GM18498 (cell line): Measurements from ENCODE around the gene NFKBIL1.
"Not testable (repeated sequence)": the region's sequence is repeated elsewhere in the genome, so short reads cannot be mapped to it uniquely, and the experiment has no call there.

Source experiments
- ATAC-seq: cut with Tn5 transposase; IDR thresholded peaks from one replicate; pipeline ENCODE4 v1.9.1; 2021; ENCODE audit warnings: mild to moderate bottlenecking, moderate library complexity; ENCODE audit not compliant: unreplicated experiment

Gene NFKBIL1

DNA sequence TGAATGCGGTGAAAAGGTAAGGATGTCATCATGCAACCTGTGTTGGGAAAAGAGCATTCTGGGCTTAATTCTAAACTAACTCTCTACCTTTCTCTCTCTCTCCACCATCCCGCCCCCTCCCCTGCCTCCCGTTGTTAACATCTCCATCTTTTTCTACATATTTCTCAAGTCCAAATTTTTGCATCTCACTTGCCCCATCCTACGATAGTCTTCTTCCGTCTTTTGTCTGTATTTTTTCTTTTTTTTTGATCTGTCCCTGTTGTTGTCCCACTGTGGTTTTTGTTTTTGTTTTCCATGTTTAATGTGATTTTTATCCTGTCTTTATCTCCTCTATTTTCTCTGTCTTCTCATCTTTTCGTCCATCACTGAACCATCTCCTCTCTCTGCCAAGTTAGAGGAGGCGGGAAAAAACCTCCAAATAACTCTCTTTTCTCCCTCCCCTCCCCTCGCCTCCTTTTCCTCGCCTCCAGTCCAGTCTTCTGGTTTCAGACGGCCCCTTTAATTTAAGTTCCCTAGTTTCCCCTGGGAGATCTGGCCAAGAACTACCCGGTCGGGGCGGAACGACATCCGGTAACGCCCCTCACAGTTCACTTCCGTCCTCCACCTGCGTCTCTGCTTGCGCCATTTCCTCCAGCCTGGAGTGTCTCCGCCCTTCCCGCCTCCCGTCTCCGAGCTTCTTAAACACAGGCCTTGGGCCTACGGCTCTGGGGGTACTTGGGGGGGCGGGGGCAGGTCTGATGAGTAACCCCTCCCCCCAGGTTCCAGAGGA, at the start of gene NFKBIL1:
Gene NFKBIL1 (plus strand): TSS at position 651 of the 769 bp plus-strand sequence. CDS start 87 bp downstream, at position 738.
- peak; percentile 70 for ATAC-seq

- no peak for ATAC-seq
These were observed 48.7 kb upstream of the NFKBIL1 start for GRCh38 chr6:31498748-31499147.

DNA sequence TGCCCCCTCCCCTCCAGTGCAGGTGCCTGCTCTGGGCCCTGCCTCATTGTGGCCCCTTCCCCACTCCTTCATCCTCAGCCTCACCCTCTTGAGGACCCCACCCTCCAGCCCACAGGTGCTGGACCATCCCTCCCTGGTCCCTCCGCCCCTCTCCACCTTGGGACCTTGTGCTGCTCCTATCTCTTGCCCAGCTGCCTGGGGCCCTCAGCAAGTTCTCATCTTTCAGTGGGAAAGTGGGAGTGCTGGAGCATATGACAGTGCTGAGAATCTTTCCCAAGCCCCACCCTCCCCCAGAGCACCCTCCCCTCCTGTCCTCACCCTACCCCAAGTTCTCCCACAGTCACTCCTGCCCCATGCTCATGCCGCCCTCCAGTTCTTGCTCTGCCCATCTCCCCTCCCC, 47.8 kb upstream of the NFKBIL1 start:
- ATAC-seq, result not testable (repeated sequence)

- no peak for ATAC-seq
These were observed 44.8 kb upstream of the NFKBIL1 start for GRCh38 chr6:31502586-31502985.

GRCh38 chr6:31509036-31509435, 38.4 kb upstream of the NFKBIL1 start:
- not testable (repeated sequence) for ATAC-seq

GRCh38 chr6:31510007-31510406, 37.4 kb upstream of the NFKBIL1 start:
- no peak for ATAC-seq

GRCh38 chr6:31513456-31514165, 33.8 kb upstream of the NFKBIL1 start:
- no peak for ATAC-seq

DNA sequence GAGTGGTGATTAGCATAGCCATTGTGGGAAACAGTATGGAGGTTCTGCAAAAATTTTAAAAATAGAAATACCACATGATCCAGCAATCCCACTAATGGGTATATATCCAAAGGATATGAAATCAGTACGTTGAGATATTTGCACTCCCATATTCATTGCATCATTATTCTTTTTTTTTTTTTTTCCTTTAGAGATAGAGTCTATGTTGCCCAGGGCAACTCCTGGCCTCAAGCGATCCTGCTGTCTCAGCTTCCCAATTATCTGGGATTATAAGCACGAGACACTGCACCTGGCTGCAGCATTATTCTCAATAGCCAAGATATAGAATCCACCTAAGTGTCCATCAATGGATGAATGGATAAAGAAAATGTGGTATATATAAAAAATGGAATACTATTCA, 25.6 kb upstream of the NFKBIL1 start:
- no peak for ATAC-seq

DNA sequence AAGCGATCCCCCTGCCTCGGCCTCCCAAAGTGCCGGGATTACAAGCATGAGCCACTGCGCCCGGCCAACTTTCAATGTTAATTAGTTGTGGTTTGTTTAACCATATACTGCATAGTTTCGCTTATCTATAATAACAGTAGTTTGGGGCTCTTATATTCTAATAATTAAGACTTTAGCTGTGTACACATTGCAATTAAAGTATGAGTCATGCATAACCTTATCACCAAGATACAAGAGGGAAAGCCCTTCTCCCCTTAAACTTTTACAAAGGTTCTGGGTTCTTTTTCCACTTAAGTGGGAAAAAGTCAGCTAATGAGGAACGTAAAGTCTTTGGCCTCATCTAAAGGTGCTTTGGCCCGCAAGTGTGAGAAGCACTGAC, 21.9 kb upstream of the NFKBIL1 start:
- ATAC-seq, result no peak

GRCh38 chr6:31525932-31526591, 21.3 kb upstream of the NFKBIL1 start:
- ATAC-seq, result no peak

DNA sequence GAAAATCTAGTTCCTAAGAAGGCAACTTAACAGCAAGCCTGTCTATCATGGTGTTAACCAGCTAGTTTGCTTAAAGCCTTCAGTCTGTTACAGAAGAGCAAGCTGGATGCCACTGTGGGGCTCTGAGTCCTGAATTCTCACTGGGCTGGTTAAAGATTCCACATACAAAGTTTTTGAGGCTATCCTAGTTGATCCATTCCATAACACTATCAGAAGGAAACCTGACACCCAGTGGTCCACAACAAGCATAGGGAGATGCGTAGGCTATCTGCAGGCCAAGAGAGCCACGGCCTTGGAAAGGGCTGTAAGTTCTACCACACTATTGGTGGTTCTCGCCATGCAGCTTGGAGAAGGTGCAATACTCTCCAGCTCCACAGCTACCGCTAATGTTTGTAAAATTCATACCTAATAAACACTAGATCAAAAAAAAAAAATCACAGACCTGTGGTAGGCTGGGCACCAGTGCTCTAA, 19.1 kb upstream of the NFKBIL1 start:
- no peak for ATAC-seq

- ATAC-seq, result no peak
These were observed 18.5 kb upstream of the NFKBIL1 start, which contains the start of gene MCCD1 for GRCh38 chr6:31528821-31529328. Gene MCCD1, plus strand, starts transcription at chr6:31528962. Its CDS starts 53 bp downstream, at chr6:31529015.

DNA sequence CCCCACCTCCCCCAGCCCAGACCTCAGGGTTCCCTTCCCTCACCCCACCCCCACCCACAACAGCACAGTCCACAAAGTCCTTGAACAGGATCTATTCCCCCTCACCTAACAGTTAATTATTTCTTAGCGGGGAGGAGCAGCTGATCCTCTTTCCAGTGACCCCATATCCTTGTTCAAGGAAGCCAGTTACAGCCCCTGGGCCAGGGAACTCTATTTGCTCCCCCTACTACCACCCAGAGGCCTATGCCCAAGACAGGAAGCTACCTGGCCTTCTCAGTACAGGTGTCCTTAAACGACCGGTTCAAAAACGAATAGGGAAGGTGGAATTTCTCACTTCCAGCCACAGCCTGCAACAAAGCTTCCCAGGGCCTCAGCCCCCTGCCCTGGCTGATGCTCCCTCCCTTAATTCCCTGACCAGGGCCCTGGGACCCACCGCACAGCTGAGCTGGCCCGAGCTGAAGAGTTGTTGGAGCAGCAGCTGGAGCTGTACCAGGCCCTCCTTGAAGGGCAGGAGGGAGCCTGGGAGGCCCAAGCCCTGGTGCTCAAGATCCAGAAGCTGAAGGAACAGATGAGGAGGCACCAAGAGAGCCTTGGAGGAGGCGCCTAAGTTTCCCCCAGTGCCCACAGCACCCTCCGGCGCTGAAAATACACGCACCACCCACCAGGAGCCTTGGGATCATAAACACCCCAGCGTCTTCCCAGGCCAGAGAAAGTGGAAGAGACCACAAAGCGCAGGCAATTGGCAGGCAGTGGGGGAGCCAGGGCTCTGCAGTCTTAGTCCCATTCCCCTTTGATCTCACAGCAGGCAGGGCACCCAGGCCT, 17.9 kb upstream of the NFKBIL1 start:
- ATAC-seq, result no peak

DNA sequence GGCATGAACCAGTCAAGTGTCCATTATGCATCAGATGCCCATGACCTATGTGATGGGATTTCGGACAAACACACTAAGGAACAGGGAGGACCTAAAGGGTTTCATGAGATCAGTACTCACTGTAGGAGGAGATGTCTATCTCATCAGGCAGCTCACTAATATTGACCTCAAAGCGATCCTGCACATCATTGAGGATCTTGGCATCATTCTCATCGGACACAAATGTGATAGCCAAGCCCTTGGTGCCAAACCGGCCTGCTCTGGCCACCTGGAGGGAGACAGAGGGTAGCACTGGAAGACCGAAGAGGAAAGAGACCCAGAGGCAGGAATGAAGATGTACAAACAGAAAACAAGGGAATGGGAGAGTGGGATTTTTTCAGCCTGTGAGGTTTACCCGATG, 16.7 kb upstream of the NFKBIL1 start:
- no peak for ATAC-seq

DNA sequence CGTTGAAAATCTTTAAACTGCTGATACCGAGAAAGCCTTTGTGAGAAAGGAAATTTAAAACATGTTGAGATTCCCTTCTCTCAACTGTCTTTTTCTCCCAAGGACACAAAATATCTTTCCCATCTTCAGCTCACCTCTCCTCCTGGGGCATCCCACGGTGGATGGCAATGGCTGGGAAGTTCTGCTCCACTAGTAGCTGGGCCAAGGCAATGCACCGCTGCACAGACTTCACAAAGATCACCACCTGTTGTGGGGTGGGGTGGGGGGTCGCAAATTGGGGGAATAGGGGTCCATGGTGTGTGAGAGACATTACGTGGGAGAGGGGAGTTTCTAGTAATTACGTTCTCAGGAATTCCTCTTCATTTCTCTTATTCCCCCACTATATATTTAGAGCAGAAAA, 16.2 kb upstream of the NFKBIL1 start:
- no peak for ATAC-seq

DNA sequence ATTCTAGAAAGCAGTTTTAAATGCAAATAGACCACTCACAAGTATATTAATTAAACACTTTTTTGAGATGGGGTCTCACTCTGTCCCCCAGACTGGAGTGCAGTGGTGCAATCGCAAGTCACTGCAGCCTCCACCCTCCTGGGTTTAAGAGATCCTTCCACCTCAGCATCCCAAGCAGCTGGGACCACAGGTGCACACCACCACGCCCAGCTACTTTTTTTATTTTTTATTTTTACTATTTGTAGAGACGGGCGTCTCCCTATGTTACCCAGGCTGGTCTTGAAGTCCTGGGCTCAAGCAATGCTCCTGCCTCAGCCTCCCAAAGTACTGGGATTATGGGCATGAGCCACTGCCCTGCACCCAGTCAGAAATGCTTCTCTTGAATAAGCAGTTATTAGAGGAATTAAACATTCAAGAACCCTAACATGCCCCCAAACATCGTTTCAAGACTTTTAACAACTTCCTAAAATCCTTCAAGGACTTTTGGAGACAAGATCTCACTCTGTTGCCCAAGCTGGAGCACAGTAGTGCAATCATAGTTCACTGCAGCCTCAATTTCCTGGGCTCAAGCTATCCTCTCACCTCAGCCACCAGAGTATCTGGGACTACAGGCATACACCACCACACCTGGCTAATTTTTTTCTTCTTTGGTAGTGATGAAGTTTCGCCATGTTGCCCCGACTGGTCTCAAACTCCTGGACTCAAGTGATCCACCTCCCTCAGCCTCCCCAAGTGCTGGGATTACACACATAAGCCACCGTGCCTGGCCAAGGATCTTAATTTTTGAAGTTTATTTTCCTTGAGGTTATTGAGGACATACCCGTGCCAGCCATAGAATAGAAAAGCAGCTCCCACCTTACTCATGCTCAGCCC, 15.4 kb upstream of the NFKBIL1 start:
- no peak for ATAC-seq

DNA sequence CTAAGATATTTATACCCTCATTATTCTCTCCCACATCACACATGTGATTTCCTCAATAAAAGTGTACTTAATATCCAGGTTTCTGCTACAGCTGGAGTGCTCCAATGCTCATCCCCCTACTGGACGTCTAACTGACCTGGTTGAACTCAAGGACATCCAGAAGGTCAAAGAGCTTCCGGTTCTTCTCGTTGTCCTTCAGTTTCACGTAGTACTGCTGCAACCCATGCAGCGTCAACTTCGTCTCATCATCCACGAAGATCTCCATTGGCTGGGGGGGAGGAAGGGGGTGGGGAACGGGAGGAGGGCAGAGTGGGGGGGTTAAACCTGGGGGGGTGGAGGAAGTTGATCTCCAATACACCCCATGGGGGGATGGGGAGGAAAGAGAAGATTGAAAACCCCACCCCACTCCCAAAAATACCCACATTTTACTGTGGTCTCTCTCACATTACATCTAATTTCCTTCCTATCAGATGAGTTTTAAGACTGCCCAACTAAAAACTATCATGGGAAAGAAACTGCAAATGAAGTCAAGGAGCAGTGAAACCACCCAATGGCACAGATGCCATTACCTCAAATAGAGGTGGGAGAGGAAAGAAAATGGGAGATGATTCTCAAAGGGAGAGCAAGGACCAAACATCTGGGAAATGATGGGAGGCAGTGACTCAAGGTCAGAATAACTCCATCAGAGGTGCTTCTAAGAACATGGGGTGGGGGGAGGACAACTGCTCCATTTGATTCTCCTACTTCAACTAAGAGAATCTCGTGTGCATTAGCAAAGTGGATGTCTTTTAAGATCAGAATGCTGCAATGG, 14.6 kb upstream of the NFKBIL1 start:
- no peak for ATAC-seq

- no peak for ATAC-seq
These were observed 14.0 kb upstream of the NFKBIL1 start for GRCh38 chr6:31533455-31533841.

DNA sequence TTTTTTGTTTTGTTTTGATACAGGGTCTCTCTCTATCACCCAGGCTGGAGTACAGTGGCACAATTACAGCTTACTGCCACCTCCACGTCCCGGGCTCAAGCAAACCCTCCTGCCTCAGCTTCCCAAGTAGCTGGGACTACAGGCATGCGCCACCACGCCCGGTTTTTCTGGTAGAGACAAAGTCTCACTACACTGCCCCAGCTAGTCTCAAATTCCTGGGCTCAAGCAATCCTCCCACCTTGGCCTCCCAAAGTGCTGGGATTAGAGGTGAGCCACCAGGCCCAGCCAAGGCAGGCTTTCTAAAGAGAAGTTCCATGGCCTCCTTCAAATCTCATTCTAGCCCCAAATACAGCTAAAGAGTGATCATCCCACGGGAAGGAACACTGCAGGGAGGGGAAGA, 13.4 kb upstream of the NFKBIL1 start:
- no peak for ATAC-seq
